HG03521 (cell line): ENCODE results near the gene GPATCH2.
A peak's percentile ranks its signal among the peaks of the same experiment; 100 is the strongest.
"Not testable (repeated sequence)": the region's sequence is repeated elsewhere in the genome, so short reads cannot be mapped to it uniquely, and the experiment has no call there.

Source experiments
- ATAC-seq: cut with Tn5 transposase; IDR thresholded peaks from one replicate; pipeline ENCODE4 v1.9.1; 2021; ENCODE audit warnings: mild to moderate bottlenecking, moderate library complexity; ENCODE audit not compliant: unreplicated experiment

Gene GPATCH2

DNA sequence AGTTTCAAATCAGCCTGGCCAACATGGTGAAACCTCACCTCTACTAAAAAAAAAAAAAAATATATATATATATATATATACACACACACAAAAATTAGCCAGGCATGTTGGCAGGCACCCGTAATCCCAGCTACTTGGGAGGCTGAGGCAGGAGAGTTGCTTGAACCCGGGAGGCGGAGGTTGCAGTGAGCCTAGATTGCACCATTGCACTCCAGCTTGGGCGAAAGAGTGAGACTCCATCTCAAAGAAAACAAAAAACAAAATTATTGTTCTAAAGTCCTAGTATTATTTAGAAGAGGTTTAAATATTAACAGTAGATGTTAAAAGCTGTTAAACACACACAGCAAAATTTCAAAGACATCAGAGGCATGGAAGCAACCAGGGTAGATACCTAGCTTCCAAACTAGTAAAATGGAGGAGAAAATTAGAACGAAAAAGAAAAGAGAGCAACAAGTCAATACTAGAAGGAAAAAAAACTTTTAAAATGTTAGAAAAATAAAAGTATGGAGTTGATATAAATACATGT lies 46.5 kb downstream of the GPATCH2 start:
- not testable (repeated sequence) for ATAC-seq

DNA sequence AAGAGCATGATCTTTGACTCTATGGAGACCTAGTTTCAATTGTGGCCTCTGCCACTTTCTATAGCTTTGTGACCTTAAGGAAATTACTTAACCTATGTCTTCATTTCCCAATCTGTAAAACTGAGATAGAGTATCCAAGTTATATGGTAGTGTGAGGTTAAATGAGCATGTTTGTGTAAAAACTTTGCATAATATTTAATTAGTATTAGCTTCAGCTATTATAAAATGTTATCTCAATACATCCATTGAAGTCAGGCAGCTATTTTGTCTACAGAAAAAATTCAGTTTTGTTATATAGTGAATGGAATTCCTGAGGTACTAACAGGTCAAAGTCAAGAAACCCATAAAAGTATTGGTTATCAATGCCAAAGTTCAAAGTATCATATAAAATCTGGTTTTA lies 53.6 kb downstream of the GPATCH2 start:
- no peak for ATAC-seq

DNA sequence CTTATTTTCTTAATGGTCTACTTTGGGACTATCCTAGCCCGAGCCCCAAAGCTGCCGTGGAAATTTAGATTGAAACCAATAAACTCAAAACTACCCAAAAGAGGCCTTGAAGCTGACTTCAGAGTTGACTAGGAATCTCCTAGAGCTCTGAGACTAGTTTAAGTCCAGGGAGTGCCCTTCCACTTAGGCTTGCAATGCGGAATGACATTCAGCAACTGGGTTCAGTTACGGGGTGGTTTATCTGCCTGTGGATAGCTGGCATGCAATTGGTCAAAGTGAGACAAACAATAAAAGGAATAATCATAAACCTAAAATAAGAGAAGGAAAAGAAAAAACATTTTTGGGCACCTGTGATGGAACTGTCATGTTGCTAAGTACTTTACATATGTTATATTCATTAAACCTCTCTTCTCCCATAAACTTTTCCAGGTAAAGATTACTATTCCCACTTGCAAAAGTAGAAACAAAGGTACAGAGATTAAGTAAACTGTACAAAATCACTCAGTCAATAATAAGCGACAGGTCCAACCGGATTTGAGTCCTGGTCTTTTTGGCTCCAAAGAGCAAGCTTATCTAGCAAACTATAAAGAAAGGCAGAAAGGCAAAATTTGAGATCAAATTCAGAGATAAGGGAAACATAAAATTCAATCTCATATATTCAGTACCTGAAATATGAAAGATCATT lies 56.5 kb downstream of the GPATCH2 start:
- no peak for ATAC-seq

DNA sequence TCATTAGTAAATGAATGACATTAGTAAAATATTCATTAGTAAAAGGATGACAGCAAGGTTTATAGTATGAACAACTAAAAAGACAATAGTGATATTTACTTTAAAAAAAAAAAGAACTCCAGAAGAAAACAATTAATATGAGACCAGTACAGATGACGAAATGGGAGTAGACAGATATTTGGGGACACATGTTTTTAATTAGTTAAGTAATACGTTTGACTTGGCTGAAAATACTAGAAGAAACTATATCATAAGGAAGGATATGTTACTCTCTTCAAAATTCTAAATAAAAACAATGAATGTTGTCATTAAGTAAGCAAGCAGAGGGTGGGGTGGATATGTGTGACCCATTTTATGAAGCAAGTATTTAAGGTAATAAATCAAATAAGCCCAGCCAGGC lies 61.9 kb downstream of the GPATCH2 start:
- ATAC-seq: no peak

DNA sequence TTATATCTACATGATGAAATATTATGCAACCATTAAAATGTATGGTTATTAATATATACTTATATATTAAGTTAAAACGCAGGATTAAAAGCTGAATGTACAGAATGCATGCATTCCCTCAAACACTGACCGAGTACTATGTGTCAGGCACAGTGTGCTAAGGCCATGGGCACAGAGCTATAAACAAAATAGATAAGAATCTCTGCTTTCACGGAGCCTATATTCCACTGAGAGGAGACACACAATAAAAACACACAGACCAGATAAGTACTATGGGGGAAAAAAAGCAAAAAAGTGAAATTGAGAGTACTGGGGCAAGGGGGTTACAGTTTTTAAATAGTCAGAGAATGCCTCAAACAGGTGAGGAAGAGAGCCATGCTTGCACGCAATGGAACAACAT lies 62.7 kb downstream of the GPATCH2 start:
- no peak for ATAC-seq

DNA sequence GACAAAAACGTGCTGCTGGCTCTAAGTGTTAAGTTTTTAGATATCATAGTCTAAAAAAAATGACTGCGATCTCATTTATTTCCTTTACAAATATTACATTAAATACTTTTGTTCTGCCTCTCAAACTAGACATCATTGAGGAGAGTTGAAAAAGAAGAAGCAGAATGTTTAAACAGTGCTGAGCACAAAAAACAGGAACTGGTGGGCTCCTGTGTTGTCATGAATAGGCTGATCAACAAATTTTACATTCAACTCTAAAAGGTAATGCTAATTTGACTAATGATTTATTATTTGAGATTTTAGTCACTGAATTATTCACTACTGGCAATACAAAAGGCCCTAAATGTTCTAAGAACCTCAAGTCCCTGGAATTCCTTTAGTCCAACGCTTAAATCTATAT lies 66.1 kb downstream of the GPATCH2 start:
- no peak for ATAC-seq

DNA sequence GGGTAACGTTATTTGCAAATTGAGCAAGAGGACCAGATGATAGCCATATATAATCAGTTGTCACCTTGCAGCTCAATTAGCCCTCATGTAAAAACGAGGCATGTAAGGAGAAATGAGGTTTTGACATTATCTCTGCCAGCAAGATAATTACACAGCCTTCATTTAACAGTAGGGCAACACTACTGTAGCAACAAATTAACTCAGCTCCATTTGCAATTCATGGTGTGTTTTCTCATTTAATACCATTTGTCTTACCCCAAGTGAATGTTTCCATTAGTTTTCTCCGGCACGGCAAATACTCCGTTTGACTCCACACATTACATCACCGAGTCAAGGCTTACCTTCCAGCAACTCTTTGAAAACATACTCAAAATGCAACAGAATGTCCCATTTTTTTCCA lies 66.7 kb downstream of the GPATCH2 start:
- no peak for ATAC-seq

DNA sequence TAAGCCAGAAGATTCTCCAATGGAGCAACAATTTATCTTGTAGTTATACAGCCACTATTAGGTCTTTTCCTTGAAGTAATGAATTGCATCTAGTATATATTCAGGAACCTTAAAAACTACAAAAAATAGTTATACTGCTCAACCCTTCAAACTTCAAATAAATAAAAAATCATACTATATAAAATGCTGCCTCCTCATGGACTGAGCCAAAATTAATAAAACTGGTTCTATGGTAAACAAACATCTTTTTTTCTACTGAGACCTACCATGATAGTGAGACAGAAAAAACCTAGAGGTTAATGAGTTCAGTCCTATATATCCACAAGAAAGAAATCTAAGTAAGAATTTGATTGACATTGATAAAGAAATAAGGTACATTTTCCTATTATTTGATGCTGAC lies 67.7 kb downstream of the GPATCH2 start:
- no peak for ATAC-seq

DNA sequence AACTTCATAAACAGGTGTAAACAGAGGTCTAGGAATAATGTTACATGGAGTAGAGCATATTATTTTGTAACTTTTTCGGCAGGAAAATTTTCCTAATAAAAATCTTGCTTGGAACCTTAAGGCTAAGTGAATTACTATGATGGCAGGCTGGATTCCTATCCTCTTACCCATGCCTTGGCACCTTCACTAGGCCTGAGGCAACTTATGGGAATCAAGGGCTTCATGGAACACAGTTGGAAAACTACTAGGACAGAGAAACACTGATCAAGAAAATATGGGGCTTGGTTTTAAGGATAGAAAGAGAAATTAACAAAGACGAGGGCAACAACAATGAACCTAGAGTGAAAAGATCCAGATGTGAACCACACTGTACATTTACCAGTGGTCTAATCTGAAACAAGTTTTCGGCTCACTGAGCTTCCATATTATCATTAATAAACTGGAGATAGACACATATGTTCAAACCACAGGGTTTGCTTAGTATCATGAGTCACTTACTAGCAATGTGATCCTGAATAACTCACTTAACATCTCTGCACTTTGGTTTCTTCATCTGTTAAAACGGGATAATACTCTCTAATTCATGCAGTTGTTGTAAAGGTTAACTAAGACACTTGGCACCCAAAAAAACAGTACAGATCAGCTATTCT lies 68.5 kb downstream of the GPATCH2 start:
- no peak for ATAC-seq

DNA sequence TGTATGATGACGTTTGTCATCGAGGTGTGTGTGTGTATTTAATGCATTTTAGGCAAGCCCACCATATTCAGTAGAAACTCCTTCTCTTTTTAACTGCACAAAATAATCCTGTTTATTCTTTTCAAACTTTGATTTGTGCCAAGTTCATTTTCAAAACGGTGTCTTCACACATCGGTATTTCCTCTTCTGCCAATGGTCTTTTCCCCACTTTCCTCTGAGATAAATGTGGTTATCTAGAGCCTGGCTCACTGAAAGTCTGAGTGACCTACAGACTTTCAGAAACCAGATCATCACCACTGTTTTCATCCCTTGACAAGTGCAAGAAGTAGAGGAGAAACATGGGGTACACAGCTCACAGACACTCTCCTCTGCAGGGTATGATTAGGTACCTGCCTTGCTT lies 69.4 kb downstream of the GPATCH2 start:
- no peak for ATAC-seq

DNA sequence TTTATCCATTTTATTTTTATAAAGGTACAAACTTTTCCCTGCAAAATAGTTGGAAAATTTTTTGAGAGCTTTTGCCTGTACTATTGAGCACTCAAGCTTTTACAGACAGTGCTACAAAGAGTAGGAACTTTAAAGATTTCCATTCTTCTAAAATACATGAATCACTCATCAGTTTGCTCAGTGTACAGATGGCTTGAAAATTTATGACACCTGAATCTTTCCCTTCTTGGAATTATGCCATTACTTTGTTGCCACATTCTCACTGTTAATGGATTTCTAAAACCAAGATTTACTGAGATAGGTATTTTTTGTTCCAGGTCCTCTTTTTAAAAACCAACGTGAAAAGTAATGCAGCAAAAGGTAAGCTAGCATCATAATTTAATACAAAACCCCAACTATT lies 76.0 kb downstream of the GPATCH2 start:
- no peak for ATAC-seq

DNA sequence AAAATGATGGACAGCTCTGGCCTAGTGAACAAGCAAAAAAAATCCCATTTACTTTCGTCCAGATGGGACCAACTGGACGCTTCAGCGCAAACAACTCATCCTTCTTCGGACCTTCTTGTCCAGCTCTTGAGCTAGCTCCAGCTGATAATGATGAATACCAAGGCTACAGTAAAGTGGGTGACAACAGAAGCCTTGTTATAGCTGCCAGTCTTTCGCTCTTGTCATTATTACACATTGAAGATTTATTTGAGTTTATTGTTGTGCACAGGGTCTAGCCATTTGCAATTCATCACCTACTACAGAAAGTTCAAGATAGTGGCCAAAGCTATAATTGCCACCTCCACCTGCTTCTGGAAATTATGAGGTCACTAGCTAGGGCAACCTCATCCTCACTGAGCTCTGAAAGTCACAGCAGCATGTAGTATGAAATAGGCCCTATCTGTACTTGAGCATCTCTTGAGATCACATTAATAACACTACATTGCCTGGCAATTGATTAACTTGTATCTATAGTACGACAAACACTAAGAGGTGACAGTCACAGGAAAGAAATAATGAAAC lies 76.9 kb downstream of the GPATCH2 start:
- no peak for ATAC-seq

DNA sequence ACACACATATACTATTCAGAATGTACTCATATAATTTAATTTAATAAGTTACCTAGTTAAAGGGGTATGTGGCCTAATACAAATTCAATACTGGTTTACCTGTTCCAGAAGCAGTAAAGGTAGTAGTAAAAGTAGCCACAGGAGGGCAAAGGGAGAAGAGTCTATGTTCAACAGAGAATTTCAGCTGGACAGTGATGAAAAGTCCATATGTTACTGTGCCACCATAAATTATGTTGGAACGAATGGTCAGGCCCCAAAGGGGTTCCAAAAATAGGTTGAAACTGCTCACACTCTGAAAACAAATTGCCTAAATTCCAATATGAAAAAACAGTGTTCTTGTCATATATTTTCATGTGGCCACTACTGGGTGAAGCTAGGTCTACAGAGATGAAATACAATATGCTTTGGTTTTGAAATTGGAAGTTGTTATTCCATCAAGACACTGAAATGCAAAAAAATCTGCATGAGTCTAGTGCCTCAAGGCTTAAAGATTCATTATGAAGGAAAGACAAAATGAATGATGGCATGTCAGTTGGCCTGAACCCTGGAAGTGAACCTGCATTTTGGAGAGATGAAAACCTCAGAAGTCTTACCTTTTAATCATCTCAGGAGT lies 78.4 kb downstream of the GPATCH2 start:
- no peak for ATAC-seq

DNA sequence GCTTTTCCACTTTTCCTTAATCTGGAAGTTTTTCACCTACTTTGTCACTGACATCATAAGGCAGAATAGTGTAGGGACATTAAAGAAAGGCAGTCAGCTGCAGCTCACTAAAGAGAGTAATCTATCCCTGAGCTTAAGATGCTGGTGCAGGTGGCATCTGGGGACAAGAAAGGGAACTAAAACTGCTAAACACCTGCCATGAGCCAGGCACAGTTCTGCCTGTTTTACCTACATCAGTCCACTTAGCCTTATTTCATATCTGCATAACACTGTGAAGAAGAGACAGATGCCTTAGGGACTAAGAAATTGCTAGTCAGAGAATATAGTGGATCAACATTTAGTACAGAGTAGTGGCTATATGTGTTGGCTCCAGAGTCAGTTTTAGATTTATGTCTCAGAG lies 88.1 kb downstream of the GPATCH2 start:
- peak; percentile 94 for ATAC-seq

DNA sequence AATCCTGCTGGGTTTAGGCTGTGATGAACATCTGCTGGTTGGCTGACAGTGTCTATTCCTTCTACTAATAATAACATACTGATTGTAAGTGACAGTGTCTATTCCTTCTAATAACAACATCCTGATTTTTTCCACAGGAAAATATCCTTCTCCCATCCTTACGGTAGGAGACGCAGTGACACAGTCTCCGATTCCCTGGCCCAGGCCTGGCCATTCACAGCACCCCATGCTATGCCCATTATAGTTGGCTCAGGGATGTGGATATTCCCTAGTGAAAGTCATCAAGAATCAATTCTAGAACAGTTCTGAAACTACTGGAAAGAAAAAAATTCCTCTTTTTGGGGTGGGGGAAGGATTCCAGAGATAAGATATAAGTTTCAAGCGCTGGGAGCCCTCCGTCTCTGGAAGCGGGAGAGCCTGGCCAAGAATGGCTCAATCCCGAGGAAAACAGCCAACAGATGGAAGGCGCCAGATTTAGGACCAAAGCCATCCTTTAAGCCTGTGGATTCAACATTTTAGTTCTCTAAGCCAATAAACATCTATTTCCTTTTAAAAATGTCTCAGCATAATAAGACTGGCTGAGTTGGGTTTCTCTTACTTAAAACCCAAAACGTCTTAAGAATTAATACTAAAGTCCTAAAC lies 88.6 kb downstream of the GPATCH2 start:
- ATAC-seq: no peak

DNA sequence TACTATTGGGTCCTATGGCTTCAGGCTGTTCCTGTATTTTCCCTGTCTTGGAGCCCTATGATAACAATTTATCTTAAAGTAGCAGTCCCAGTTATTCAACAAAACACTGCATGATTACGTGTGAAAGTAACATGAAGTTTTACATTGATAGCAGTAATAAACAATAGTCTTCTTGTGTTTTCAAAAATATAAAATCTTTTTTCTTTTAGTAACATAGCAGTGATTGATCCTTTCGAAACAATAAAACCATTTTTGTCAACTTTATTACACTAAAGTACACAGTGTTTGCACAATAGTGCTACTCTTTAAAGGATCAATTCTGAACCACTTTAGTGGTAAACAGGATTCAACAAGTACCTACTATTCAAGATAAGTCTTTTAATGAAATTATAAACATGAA lies 90.6 kb downstream of the GPATCH2 start:
- no peak for ATAC-seq

DNA sequence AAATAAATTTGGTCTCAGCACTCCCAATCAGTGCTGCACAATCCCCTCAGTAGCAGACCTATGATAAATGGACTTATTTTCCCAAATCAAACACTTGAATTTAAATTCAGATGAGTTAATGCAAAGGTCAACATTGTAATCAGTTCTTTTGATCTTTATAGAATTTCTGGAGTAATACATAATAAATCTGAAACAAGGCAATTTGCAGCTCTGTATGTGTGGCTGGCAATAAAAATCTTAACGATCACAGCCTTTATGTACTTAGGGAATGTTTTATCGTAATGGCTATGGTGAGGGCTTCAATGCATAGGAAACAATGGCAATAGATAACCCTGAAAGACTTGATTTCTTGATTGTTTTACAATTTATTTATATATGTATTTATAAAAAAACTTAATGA lies 91.4 kb downstream of the GPATCH2 start:
- ATAC-seq: no peak

DNA sequence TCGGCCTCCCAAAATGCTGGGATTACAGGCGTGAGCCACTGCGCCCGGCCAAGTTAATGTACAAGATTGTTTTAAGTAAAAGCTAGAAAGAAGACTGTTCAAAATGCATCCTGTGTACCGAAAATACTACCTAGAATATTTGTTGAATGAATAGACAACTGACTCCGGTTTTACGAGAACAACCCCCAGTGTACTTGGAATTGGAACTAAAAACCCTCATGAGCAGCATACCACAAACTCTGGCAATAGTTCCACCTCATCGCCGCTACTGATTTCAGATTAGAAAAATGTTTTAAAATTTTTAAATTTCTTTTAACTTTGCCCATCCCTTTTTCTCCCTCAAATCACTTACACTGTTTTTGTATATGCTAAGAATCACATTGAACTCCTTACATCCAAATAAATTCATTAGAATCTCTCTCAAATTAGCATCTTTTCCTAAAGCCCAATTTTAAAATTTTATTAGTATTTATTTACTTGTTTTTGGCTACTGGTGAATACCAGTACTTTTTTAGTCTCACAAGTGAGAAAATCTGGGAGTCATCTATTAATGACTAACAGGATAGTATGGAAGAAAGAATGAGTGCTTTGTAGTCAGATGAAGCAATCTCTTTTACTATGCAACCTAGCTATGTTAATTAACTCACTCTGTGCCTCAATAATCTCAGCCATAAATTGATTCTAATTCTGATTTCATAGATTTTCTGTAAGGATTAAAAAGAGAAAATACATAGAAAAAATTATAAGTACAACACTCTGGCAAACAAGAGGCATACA lies 95.1 kb downstream of the GPATCH2 start:
- no peak for ATAC-seq

DNA sequence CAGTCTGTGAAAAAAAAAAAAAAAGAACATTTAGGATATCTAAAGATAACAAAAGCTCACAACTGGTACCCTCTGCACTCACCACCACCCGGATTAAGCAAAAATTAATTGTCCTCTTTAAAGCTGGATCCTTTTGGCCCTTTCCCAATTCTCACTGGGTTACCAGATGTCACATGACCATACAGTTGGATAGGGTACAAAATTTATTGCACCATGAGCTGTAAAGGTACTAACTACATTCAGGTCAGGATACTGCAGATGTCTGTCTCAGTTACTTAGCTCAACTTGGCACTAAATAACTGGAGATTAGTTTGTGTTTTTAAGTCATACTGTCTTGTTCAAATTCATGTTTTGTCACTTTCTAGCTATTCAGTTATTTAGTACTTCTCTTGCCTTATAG lies 96.3 kb downstream of the GPATCH2 start:
- ATAC-seq: no peak

DNA sequence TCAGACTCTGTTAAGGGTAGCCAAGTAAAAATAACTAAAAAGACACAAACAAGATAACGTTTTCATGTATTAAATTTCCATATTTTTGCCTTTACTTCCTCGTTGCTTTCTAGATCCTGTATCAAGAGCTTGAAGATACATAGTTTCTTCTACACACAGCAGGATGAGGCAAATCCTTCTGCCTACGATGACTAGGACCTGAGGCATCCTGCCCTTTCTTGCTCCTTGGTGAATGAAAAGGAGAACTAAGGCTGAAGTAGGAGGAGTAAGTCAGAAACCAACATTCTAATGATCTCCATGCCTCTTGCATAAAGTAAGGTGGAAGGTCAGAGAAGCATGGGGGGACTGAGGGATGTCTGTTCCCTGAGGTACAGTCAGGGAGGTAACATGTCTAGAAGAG lies 102.6 kb downstream of the GPATCH2 start:
- ATAC-seq: no peak

DNA sequence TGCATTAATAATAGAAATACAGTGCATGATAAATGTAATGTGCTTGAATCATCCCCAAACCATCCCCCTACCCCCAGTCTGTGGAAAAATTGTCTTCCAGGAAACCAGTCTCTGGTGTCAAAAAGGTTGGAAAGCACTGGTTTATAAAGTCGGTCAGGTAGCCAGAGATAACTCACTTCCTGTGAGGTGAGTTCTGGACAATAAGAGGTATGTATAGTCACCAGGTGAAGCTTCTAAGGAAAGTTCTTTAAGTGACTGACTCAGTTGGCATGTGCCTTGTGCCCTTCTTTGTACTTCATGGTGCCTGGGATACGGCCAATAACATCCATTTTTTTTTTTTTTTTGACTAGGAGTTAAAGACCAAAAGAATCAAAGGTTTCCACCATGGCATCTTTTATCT lies 103.7 kb downstream of the GPATCH2 start:
- no peak for ATAC-seq
